Measurements from ENCODE around the gene PEAK1.
"Not testable (repeated sequence)": the region's sequence is repeated elsewhere in the genome, so short reads cannot be mapped to it uniquely, and the experiment has no call there.

Gene PEAK1

GRCh38 chr15:77425104-77425503 is 5.2 kb upstream of the PEAK1 start:
- no peak for DNase-seq

GRCh38 chr15:77421370-77421700 is 1.4 kb upstream of the PEAK1 start:
- DNase-seq: no peak

GRCh38 chr15:77420610-77421369 is 886 bp upstream of the PEAK1 start, which contains the start of gene HMG20A:
TSS of gene HMG20A (plus strand) at chr15:77420888. CDS start at chr15:77458408, 37,520 bp downstream.
- DNase-seq: peak; percentile 86

- DNase-seq: no peak
Measured at GRCh38 chr15:77418966-77419835, 703 bp downstream of the PEAK1 start.

- no peak for DNase-seq
Measured at GRCh38 chr15:77418391-77418965, 1.4 kb downstream of the PEAK1 start.

GRCh38 chr15:77417602-77418001 is 2.3 kb downstream of the PEAK1 start:
- no peak for DNase-seq

- no peak for DNase-seq
Measured at GRCh38 chr15:77416954-77417353, 3.0 kb downstream of the PEAK1 start.

- DNase-seq: no peak
Measured at GRCh38 chr15:77416148-77416455, 3.8 kb downstream of the PEAK1 start.

GRCh38 chr15:77415450-77416147 is 4.3 kb downstream of the PEAK1 start:
- no peak for DNase-seq

GRCh38 chr15:77414789-77415442 is 5.0 kb downstream of the PEAK1 start:
- DNase-seq: no peak

GRCh38 chr15:77413699-77414349 is 6.1 kb downstream of the PEAK1 start:
- no peak for DNase-seq

- no peak for DNase-seq
Measured at GRCh38 chr15:77412972-77413698, 6.8 kb downstream of the PEAK1 start.

- no peak for DNase-seq
Measured at GRCh38 chr15:77411619-77411976, 8.3 kb downstream of the PEAK1 start.

- peak; percentile 50 for DNase-seq
Measured at GRCh38 chr15:77410701-77411618, 8.9 kb downstream of the PEAK1 start.

- DNase-seq: not testable (repeated sequence)
Measured at GRCh38 chr15:77410157-77410500, 9.8 kb downstream of the PEAK1 start.

GRCh38 chr15:77409259-77410156 is 10.4 kb downstream of the PEAK1 start:
- no peak for DNase-seq

- DNase-seq: peak; percentile 43
Measured at GRCh38 chr15:77406846-77407245, 13.1 kb downstream of the PEAK1 start.

- not testable (repeated sequence) for DNase-seq
Measured at GRCh38 chr15:77406173-77406759, 13.6 kb downstream of the PEAK1 start.
